Hindlimb muscle (tissue), 1 donor: ENCODE results near the gene RSPH6A. TPM values are rescaled to one million over a fixed set of nuclear protein-coding genes. Genes with fewer than 3 reads are reported as not detected.

ENCODE experiments used
- DNase-seq: peaks from one replicate; pipeline ENCODE4 v3.0.0-alpha.2; 2013
- polyA plus RNA-seq: library from polyadenylated mRNA; unstranded; fragments of 120-200 nt; gene quantifications from one replicate; pipeline ENCODE4 v1.2.1, GENCODE V29; 2013; ENCODE audit not compliant: insufficient read length

Gene RSPH6A
- polyA plus RNA-seq, result not detected

- DNase-seq, result no peak
Observed at GRCh38 chr19:45814851-45815480, at the start of gene RSPH6A. TSS of gene RSPH6A (minus strand) at chr19:45815308. CDS start at chr19:45815176, 132 bp downstream.

- no peak for DNase-seq
Observed at GRCh38 chr19:45864629-45865082, 49.5 kb upstream of the RSPH6A start.

GRCh38 chr19:45863840-45864628, 48.9 kb upstream of the RSPH6A start, which contains the start of gene FOXA3:
TSS of gene FOXA3 (plus strand) at chr19:45864326. CDS start at chr19:45864457, 131 bp downstream.
- no peak for DNase-seq

GRCh38 chr19:45863335-45863839, 48.3 kb upstream of the RSPH6A start:
- DNase-seq, result no peak

- peak; percentile 99 for DNase-seq
Observed at GRCh38 chr19:45862564-45863334, 47.6 kb upstream of the RSPH6A start, which contains the start of gene SYMPK. TSS of gene SYMPK (minus strand) at chr19:45863147. CDS start at chr19:45854495, 8,652 bp downstream.

GRCh38 chr19:45862271-45862563, 47.1 kb upstream of the RSPH6A start:
- no peak for DNase-seq

GRCh38 chr19:45860359-45861259, 45.5 kb upstream of the RSPH6A start:
- DNase-seq, result no peak

- DNase-seq, result no peak
Observed at GRCh38 chr19:45854167-45854778, 39.2 kb upstream of the RSPH6A start.

GRCh38 chr19:45852983-45853382, 37.9 kb upstream of the RSPH6A start:
- DNase-seq, result no peak

GRCh38 chr19:45852145-45852750, 37.1 kb upstream of the RSPH6A start:
- no peak for DNase-seq

- no peak for DNase-seq
Observed at GRCh38 chr19:45848922-45849321, 33.8 kb upstream of the RSPH6A start.

- DNase-seq, result no peak
Observed at GRCh38 chr19:45847663-45848062, 32.6 kb upstream of the RSPH6A start.

- no peak for DNase-seq
Observed at GRCh38 chr19:45842198-45842597, 27.1 kb upstream of the RSPH6A start.

GRCh38 chr19:45834970-45835369, 19.9 kb upstream of the RSPH6A start:
- no peak for DNase-seq

GRCh38 chr19:45828945-45829344, 13.8 kb upstream of the RSPH6A start:
- no peak for DNase-seq

- no peak for DNase-seq
Observed at GRCh38 chr19:45828523-45828922, 13.4 kb upstream of the RSPH6A start.

GRCh38 chr19:45827459-45828093, 12.5 kb upstream of the RSPH6A start:
- DNase-seq, result no peak

- no peak for DNase-seq
Observed at GRCh38 chr19:45826934-45827333, 11.8 kb upstream of the RSPH6A start.

GRCh38 chr19:45825917-45826893, 11.1 kb upstream of the RSPH6A start:
- no peak for DNase-seq
